Measurements from ENCODE around the gene KPNA6.
"Not testable (repeated sequence)": the region's sequence is repeated elsewhere in the genome, so short reads cannot be mapped to it uniquely, and the experiment has no call there.

KPNA6 gene

GRCh38 chr1:32107742-32108661, at the start of gene KPNA6:
Gene KPNA6 (plus strand): TSS chr1:32108056. CDS start chr1:32108131, 75 bp downstream.
- no peak for FAIRE-seq

- no peak for FAIRE-seq
Observed at GRCh38 chr1:32060914-32061313, 46.9 kb upstream of the KPNA6 start.

- FAIRE-seq: no peak
Observed at GRCh38 chr1:32062867-32063230, 45.0 kb upstream of the KPNA6 start.

- FAIRE-seq: no peak
Observed at GRCh38 chr1:32063261-32063681, 44.6 kb upstream of the KPNA6 start.

- FAIRE-seq: not testable (repeated sequence)
Observed at GRCh38 chr1:32065613-32066488, 42.0 kb upstream of the KPNA6 start.

- no peak for FAIRE-seq
Observed at GRCh38 chr1:32066489-32066873, 41.4 kb upstream of the KPNA6 start.

GRCh38 chr1:32068957-32069588, 38.8 kb upstream of the KPNA6 start:
- FAIRE-seq: no peak

- FAIRE-seq: no peak
Observed at GRCh38 chr1:32071758-32072621, 35.9 kb upstream of the KPNA6 start.

GRCh38 chr1:32072622-32073298, 35.1 kb upstream of the KPNA6 start, which contains the start of gene TMEM39B:
Gene TMEM39B (plus strand): TSS chr1:32072939. CDS start chr1:32073048, 109 bp downstream.
- no peak for FAIRE-seq

- FAIRE-seq: no peak
Observed at GRCh38 chr1:32073299-32074229, 34.3 kb upstream of the KPNA6 start.

- no peak for FAIRE-seq
Observed at GRCh38 chr1:32074841-32075240, 33.0 kb upstream of the KPNA6 start.

- FAIRE-seq: no peak
Observed at GRCh38 chr1:32077451-32077850, 30.4 kb upstream of the KPNA6 start.

- no peak for FAIRE-seq
Observed at GRCh38 chr1:32082022-32082421, 25.8 kb upstream of the KPNA6 start.

GRCh38 chr1:32086381-32086780, 21.5 kb upstream of the KPNA6 start:
- not testable (repeated sequence) for FAIRE-seq

GRCh38 chr1:32091176-32091575, 16.7 kb upstream of the KPNA6 start:
- FAIRE-seq: no peak

- FAIRE-seq: no peak
Observed at GRCh38 chr1:32091591-32091990, 16.3 kb upstream of the KPNA6 start.

GRCh38 chr1:32094746-32095521, 12.9 kb upstream of the KPNA6 start:
- FAIRE-seq: peak; percentile 95

GRCh38 chr1:32099426-32099825, 8.4 kb upstream of the KPNA6 start:
- FAIRE-seq: no peak

GRCh38 chr1:32100359-32100758, 7.5 kb upstream of the KPNA6 start:
- FAIRE-seq: no peak
